WTC11 (cell line): ENCODE measurements around the gene GABRE.

Experiments
- CTCF ChIP-seq: fragments of 200-600 bp; IDR thresholded peaks from 2 replicates; pipeline ENCODE4 v1.8.0; 2022; ENCODE audit warnings: antibody characterized with exemption
- E2F1 ChIP-seq: sonication (generic); formaldehyde crosslinking; IDR thresholded peaks from 2 replicates; pipeline ENCODE4 v1.8.0; 2022; ENCODE audit warnings: mild to moderate bottlenecking, missing genetic modification reagents
- ESRRA ChIP-seq: sonication (generic); formaldehyde crosslinking; IDR thresholded peaks from 2 replicates; pipeline ENCODE4 v1.8.1; 2022; ENCODE audit warnings: mild to moderate bottlenecking, missing genetic modification reagents, borderline replicate concordance
- HMGXB4 ChIP-seq: sonication (generic); formaldehyde crosslinking; IDR thresholded peaks from 2 replicates; pipeline ENCODE4 v1.8.1; 2023; ENCODE audit warnings: mild to moderate bottlenecking, moderate library complexity, missing genetic modification reagents
- JUN ChIP-seq: sonication (generic); formaldehyde crosslinking; IDR thresholded peaks from 2 replicates; pipeline ENCODE4 v1.8.0; 2023; ENCODE audit warnings: mild to moderate bottlenecking, missing genetic modification reagents
- MAX ChIP-seq: sonication (generic); formaldehyde crosslinking; IDR thresholded peaks from 2 replicates; pipeline ENCODE4 v1.8.0; 2022; ENCODE audit warnings: mild to moderate bottlenecking, missing genetic modification reagents
- NFYB ChIP-seq: sonication (generic); formaldehyde crosslinking; conservative IDR thresholded peaks from 2 replicates; pipeline ENCODE4 v1.8.0; 2022; ENCODE audit warnings: low read depth, missing genetic modification reagents
- NR3C1 ChIP-seq: sonication (generic); formaldehyde crosslinking; conservative IDR thresholded peaks from 2 replicates; pipeline ENCODE4 v1.8.1; 2023; ENCODE audit warnings: low read depth, mild to moderate bottlenecking, missing genetic modification reagents
- SP1 ChIP-seq: sonication (generic); formaldehyde crosslinking; conservative IDR thresholded peaks from 2 replicates; pipeline ENCODE4 v1.8.1; 2022; ENCODE audit warnings: missing genetic modification reagents
- TCF7 ChIP-seq: sonication (generic); formaldehyde crosslinking; IDR thresholded peaks from 2 replicates; pipeline ENCODE4 v1.8.0; 2022; ENCODE audit warnings: mild to moderate bottlenecking, low read depth, missing genetic modification reagents, moderate library complexity
- USF1 ChIP-seq: sonication (generic); formaldehyde crosslinking; IDR thresholded peaks from 2 replicates; pipeline ENCODE4 v1.8.0; 2022; ENCODE audit warnings: mild to moderate bottlenecking, missing genetic modification reagents
- ZBTB21 ChIP-seq: sonication (generic); formaldehyde crosslinking; IDR thresholded peaks from 2 replicates; pipeline ENCODE4 v1.8.1; 2023; ENCODE audit warnings: mild to moderate bottlenecking, missing genetic modification reagents, borderline replicate concordance
- ZNF219 ChIP-seq: sonication (generic); formaldehyde crosslinking; IDR thresholded peaks from 2 replicates; pipeline ENCODE4 v1.8.0; 2023; ENCODE audit warnings: missing genetic modification reagents, mild to moderate bottlenecking, borderline replicate concordance
- ZNF317 ChIP-seq: sonication (generic); formaldehyde crosslinking; IDR thresholded peaks from 2 replicates; pipeline ENCODE4 v1.8.1; 2023; ENCODE audit warnings: low read depth, mild to moderate bottlenecking, moderate library complexity, missing genetic modification reagents, borderline replicate concordance

- TF ChIP-seq ZNF317 (CRISPR knock-in tag) (no peak), CTCF (no peak), ZNF219 (no peak), USF1 (CRISPR knock-in tag) (no peak), NFYB (no peak), ZBTB21 (CRISPR knock-in tag) (no peak), SP1 (CRISPR knock-in tag) (no peak), MAX (CRISPR knock-in tag) (no peak), JUN (CRISPR knock-in tag) (no peak), HMGXB4 (CRISPR knock-in tag) (no peak), TCF7 (no peak), E2F1 (CRISPR knock-in tag) (no peak), ESRRA (CRISPR knock-in tag) (no peak), NR3C1 (CRISPR knock-in tag) (no peak)
These were observed 8.2 kb downstream of the GABRE start for GRCh38 chrX:151966236-151966635.
